ENCODE results near the gene LRRC61.

The LRRC61 gene

DNA sequence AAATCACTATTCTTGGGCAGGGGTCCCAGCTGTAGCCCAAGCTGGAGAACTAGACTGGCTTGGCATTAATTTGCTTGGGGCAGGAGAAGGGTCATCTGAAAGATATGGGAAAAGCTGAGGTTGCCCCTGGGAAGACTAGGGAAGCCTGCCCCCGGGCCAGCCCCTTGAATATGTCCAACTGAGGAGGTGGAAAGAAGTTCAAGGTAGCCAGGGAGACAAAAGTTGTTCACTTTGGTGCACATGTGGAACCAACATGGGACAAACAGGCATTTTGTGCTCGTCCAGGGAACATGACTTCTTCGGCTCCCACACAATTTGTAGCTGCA is 1.4 kb upstream of the LRRC61 start:
- no peak for DNase-seq (ENCODE audit: extremely low read depth, low read depth)
- no peak overlapping the region for H3K4me3 ChIP-seq (replicated peaks; ENCODE audit: low read depth, low read length)
- TF ChIP-seq, protein P1, sequence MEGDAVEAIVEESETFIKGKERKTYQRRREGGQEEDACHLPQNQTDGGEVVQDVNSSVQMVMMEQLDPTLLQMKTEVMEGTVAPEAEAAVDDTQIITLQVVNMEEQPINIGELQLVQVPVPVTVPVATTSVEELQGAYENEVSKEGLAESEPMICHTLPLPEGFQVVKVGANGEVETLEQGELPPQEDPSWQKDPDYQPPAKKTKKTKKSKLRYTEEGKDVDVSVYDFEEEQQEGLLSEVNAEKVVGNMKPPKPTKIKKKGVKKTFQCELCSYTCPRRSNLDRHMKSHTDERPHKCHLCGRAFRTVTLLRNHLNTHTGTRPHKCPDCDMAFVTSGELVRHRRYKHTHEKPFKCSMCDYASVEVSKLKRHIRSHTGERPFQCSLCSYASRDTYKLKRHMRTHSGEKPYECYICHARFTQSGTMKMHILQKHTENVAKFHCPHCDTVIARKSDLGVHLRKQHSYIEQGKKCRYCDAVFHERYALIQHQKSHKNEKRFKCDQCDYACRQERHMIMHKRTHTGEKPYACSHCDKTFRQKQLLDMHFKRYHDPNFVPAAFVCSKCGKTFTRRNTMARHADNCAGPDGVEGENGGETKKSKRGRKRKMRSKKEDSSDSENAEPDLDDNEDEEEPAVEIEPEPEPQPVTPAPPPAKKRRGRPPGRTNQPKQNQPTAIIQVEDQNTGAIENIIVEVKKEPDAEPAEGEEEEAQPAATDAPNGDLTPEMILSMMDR (IDR thresholded peaks at IDR 0.05; ENCODE audit: low read depth, low read length, missing control alignments), result no peak

DNA sequence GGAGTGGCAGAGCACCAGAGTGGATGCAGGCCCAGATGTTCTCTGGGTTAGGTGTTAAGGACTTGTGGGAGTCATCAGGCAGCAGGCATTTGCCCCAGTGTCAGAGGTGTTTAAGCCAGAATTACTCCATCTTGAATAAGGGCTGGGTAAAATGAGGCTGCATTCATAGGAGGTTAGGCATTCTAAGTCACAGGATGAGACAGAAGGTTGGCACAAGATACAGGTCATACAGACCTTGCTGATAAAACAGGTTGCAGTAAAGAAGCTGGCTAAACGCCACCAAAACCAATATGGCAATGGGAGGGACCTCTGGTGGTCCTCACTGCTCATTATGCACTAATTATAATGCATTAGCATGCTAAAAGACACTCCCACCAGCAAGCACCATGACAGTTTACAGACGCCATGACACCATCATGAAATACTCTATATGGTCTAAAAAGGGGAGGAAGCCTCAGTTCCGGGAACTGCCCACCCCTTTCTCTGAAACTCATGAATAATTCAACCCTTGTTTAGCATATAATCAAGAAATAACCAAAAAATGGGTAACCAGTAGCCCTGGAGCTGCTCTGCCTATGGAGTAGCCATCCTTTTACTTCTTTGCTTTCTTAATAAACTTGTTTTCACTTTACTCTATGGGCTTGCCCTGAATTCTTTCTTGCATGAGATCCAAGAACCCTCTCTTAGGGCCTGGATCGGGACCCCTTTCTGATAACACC is 882 bp upstream of the LRRC61 start:
- DNase-seq (ENCODE audit: extremely low read depth, low read depth), result no peak
- TF ChIP-seq, protein P1 (IDR thresholded peaks at IDR 0.05; ENCODE audit: low read depth, low read length, missing control alignments), result no peak
- H3K4me3 ChIP-seq (replicated peaks; ENCODE audit: low read depth, low read length), result no peak overlapping the region

DNA sequence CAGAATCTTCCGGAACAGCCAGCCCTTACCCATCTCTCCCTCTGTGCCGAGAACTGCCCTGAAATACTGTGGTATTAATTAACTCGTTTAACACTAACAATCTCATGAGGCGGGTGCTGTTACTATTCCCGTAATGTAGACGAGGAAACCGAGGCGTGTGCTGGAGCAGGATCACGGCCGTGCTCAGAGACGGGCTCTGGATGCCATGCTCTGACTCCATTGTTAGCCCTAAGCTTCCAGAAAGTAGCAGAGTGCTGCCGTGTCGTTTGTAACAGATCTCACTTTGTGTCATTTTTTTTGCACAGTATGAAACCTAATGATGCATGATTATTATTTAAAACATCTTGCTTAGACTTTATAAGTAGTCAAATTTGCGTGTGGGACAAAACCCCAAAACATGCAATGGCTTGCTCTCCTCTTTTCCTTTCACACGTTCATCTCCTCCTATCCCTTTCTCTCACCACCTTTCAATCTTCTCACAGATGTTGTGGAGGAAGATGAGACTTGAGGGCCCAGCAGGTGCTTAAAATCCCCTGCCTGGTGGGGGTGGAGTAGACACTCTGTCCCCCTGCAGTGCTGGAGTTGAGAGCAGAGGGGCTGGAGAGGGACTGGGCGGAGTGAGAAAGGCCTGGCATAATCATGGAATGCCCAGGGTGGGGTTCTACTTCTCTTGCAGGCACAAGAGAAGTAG is 672 bp downstream of the LRRC61 start:
- TF ChIP-seq, protein P1 (IDR thresholded peaks at IDR 0.05; ENCODE audit: low read depth, low read length, missing control alignments), result no peak
- DNase-seq (ENCODE audit: extremely low read depth, low read depth), result no peak
- H3K4me3 ChIP-seq (replicated peaks; ENCODE audit: low read depth, low read length), result peak overlapping the region; percentile 42

DNA sequence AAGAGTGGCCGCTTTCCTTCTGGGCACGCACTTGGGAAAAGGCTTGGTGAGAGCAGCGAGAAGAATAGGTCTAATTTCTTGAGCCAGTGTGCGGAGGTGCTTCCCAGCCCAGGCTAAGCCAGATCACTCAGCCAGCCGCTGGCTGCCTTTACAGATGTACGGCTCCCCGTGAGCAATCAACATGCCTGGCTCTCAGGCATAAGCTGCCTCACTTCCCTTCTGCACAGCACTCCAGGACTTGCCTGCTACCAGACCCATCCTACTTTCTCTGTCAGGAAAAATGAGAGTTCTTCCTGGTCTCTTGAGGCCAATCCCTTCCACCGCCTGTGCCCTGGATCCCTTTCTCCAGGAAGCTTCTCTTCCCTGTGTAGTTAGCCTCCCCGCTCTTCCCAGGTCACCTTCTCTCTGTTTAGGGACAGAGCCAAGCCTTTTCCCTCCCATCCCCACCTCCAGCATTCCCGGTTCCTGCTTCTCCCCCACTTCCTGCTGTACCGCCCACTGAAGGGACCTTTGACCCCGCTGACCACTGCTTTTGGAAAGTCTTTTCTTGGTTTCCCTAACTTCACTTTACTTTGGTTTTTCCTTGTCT is 1.3 kb downstream of the LRRC61 start:
- peak overlapping the region; percentile 42; the same call in 1 of the 2 replicates for H3K4me3 ChIP-seq (replicated peaks; ENCODE audit: low read depth, low read length)
- DNase-seq (ENCODE audit: extremely low read depth, low read depth), result no peak
- TF ChIP-seq, protein P1 (IDR thresholded peaks at IDR 0.05; ENCODE audit: low read depth, low read length, missing control alignments), result no peak

DNA sequence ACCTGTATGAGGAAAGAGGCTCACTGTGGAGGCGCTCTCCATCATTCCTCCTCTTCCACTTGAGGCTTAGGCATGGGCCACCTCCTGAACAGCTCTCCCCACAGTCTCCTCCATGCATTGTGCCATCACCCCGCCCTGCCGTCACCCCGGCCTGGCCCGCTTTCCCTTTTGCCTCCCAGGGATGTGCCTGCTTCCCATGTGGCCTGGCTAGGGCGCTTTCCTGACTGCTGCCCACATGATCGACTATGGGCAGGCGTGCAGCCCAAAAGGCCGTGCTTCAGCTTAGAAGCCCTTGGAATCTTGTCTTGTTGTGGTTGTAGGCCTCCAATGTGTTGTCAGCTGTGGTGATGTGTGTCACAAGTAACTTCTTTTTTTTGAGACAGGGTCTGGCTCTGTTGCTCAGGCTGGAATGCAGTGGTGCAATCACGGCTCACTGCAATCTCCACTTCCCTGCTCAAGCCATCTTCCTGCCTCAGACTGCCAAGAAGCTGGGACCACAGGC is 2.0 kb downstream of the LRRC61 start:
- no peak for DNase-seq (ENCODE audit: extremely low read depth, low read depth)
- TF ChIP-seq, protein P1 (IDR thresholded peaks at IDR 0.05; ENCODE audit: low read depth, low read length, missing control alignments), result no peak
- no peak overlapping the region for H3K4me3 ChIP-seq (replicated peaks; ENCODE audit: low read depth, low read length)

DNA sequence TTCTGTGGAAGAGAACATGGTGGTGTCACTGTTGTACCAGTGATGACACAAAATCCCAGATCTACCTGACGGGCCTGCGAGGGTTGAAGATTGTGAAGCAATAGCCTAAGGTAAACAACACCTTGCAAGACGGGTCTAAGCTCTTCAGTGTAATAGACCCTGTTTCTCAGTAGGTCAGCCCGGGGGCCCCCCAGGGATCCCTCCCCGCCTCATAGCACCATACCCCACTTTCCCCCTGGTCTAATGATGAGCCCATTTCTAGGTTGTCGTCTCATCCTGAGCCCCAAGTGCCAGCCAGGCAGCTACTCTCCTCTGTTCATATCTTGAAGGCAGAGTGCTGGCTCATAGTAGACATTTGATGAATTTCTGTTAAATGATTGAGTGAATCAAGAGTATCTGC is 2.7 kb downstream of the LRRC61 start:
- TF ChIP-seq, protein P1 (IDR thresholded peaks at IDR 0.05; ENCODE audit: low read depth, low read length, missing control alignments), result no peak
- no peak overlapping the region for H3K4me3 ChIP-seq (replicated peaks; ENCODE audit: low read depth, low read length)
- DNase-seq (ENCODE audit: extremely low read depth, low read depth), result no peak

All from HFF-Myc (cell line).